ENCODE data around the gene SUMF1.

The SUMF1 gene

GRCh38 chr3:4362523-4362922 is 104.5 kb downstream of the SUMF1 start:
- no peak for DNase-seq
- H2BK15ac ChIP-seq (ENCODE audit: low read depth, poor library complexity, severe bottlenecking), result no peak overlapping the region
- H3K9me3 ChIP-seq (ENCODE audit: control insufficient read depth, low read length), result no peaks in the 10 kb centered on the region
- no peak overlapping the region for H2AK5ac ChIP-seq (ENCODE audit: low read length, severe bottlenecking)
- H3K18ac ChIP-seq (ENCODE audit: low read depth in 1 of 2, low read length in 2 of 2), result no peak overlapping the region
- H3K9ac ChIP-seq (ENCODE audit: low read length), result no peak overlapping the region
- no peaks in the 10 kb centered on the region for H3K27me3 ChIP-seq (ENCODE audit: control insufficient read depth in 1 of 2, insufficient read depth in 1 of 2, low read length in 2 of 2)
- H3K27ac ChIP-seq (ENCODE audit: low read length, poor library complexity, severe bottlenecking), result no peak overlapping the region
- H2BK120ac ChIP-seq (ENCODE audit: low read depth, low read length), result no peak overlapping the region
- no peak overlapping the region for H3K4me2 ChIP-seq (ENCODE audit: low read length, poor library complexity, severe bottlenecking)
- H3K14ac ChIP-seq (ENCODE audit: low read length in 2 of 2), result no peak overlapping the region
- H2AFZ ChIP-seq (ENCODE audit: low read depth, low read length), result no peak overlapping the region
- no peaks in the 10 kb centered on the region for H3K4me1 ChIP-seq (ENCODE audit: control insufficient read depth, insufficient read depth, low read depth, low read length)
- no peak overlapping the region for H4K8ac ChIP-seq (ENCODE audit: low read length)
- H2BK5ac ChIP-seq (ENCODE audit: low read depth, low read length, poor library complexity, severe bottlenecking), result no peak overlapping the region
- H3K4me3 ChIP-seq (ENCODE audit: insufficient read depth in 1 of 2, low read depth in 1 of 2, low read length in 2 of 2), result no peak overlapping the region
- peaks cover 5 to 11% of the 10 kb centered on the region in 2 experiments for H3K36me3 ChIP-seq (ENCODE audit: control insufficient read depth in 1 of 2, insufficient read depth in 2 of 2, low read depth in 1 of 2, low read length in 2 of 2)
- no peak overlapping the region for H3K23ac ChIP-seq (ENCODE audit: low read length in 2 of 2)
- no peak overlapping the region for H3K4ac ChIP-seq (ENCODE audit: low read depth in 1 of 2, low read length in 2 of 2)
- no peaks in the 10 kb centered on the region for H3K79me1 ChIP-seq (replicated peaks; ENCODE audit: low read length, poor library complexity, severe bottlenecking)
- WGBS, result 90% methylated on average over 2 of the region's 2 CpGs
- H2BK12ac ChIP-seq (ENCODE audit: low read length in 2 of 2), result no peak overlapping the region
- no peak overlapping the region for H4K91ac ChIP-seq (ENCODE audit: low read length)

GRCh38 chr3:4360817-4361216 is 106.3 kb downstream of the SUMF1 start:
- H3K9ac ChIP-seq (ENCODE audit: low read length), result no peak overlapping the region
- no peak overlapping the region for H2AFZ ChIP-seq (ENCODE audit: low read depth, low read length)
- no peak overlapping the region for H3K27ac ChIP-seq (ENCODE audit: low read length, poor library complexity, severe bottlenecking)
- H4K8ac ChIP-seq (ENCODE audit: low read length), result no peak overlapping the region
- H3K27me3 ChIP-seq (ENCODE audit: control insufficient read depth in 1 of 2, insufficient read depth in 1 of 2, low read length in 2 of 2), result no peaks in the 10 kb centered on the region
- DNase-seq, result no peak
- no peaks in the 10 kb centered on the region for H3K79me1 ChIP-seq (replicated peaks; ENCODE audit: low read length, poor library complexity, severe bottlenecking)
- no peak overlapping the region for H4K91ac ChIP-seq (ENCODE audit: low read length)
- H3K4me3 ChIP-seq (ENCODE audit: insufficient read depth in 1 of 2, low read depth in 1 of 2, low read length in 2 of 2), result no peak overlapping the region
- H3K4me1 ChIP-seq (ENCODE audit: control insufficient read depth, insufficient read depth, low read depth, low read length), result peaks cover 4% of the 10 kb centered on the region
- no peak overlapping the region for H3K4ac ChIP-seq (ENCODE audit: low read depth in 1 of 2, low read length in 2 of 2)
- H2BK5ac ChIP-seq (ENCODE audit: low read depth, low read length, poor library complexity, severe bottlenecking), result no peak overlapping the region
- no peak overlapping the region for H2AK5ac ChIP-seq (ENCODE audit: low read length, severe bottlenecking)
- 97% methylated on average over 6 of the region's 6 CpGs for WGBS
- H3K9me3 ChIP-seq (ENCODE audit: control insufficient read depth, low read length), result no peaks in the 10 kb centered on the region
- no peak overlapping the region for H3K23ac ChIP-seq (ENCODE audit: low read length in 2 of 2)
- H3K4me2 ChIP-seq (ENCODE audit: low read length, poor library complexity, severe bottlenecking), result no peak overlapping the region
- H3K36me3 ChIP-seq (ENCODE audit: control insufficient read depth in 1 of 2, insufficient read depth in 2 of 2, low read depth in 1 of 2, low read length in 2 of 2), result peaks cover 5 to 11% of the 10 kb centered on the region in 2 experiments
- H3K18ac ChIP-seq (ENCODE audit: low read depth in 1 of 2, low read length in 2 of 2), result no peak overlapping the region
- H2BK15ac ChIP-seq (ENCODE audit: low read depth, poor library complexity, severe bottlenecking), result no peak overlapping the region
- H2BK12ac ChIP-seq (ENCODE audit: low read length in 2 of 2), result no peak overlapping the region
- no peak overlapping the region for H3K14ac ChIP-seq (ENCODE audit: low read length in 2 of 2)
- no peak overlapping the region for H2BK120ac ChIP-seq (ENCODE audit: low read depth, low read length)

- Histone ChIP-seq H3K14ac (ENCODE audit: low read length in 2 of 2) (no peak overlapping the region), H3K23ac (ENCODE audit: low read length in 2 of 2) (no peak overlapping the region), H3K36me3 (ENCODE audit: control insufficient read depth in 1 of 2, insufficient read depth in 2 of 2, low read depth in 1 of 2, low read length in 2 of 2) (peaks cover 5 to 11% of the 10 kb centered on the region in 2 experiments), H3K79me1 (replicated peaks; ENCODE audit: low read length, poor library complexity, severe bottlenecking) (no peaks in the 10 kb centered on the region), H3K4me3 (ENCODE audit: insufficient read depth in 1 of 2, low read depth in 1 of 2, low read length in 2 of 2) (no peak overlapping the region), H2AK5ac (ENCODE audit: low read length, severe bottlenecking) (no peak overlapping the region), H2BK15ac (ENCODE audit: low read depth, poor library complexity, severe bottlenecking) (no peak overlapping the region), H3K4ac (ENCODE audit: low read depth in 1 of 2, low read length in 2 of 2) (no peak overlapping the region), H4K91ac (ENCODE audit: low read length) (no peak overlapping the region), H2AFZ (ENCODE audit: low read depth, low read length) (no peak overlapping the region), H3K9ac (ENCODE audit: low read length) (no peak overlapping the region), H2BK120ac (ENCODE audit: low read depth, low read length) (no peak overlapping the region), H4K8ac (ENCODE audit: low read length) (no peak overlapping the region), H2BK12ac (ENCODE audit: low read length in 2 of 2) (no peak overlapping the region), H3K18ac (ENCODE audit: low read depth in 1 of 2, low read length in 2 of 2) (peak overlapping the region in 1 of 2 experiments; percentile 3), H3K4me2 (ENCODE audit: low read length, poor library complexity, severe bottlenecking) (no peak overlapping the region), H3K27me3 (ENCODE audit: control insufficient read depth in 1 of 2, insufficient read depth in 1 of 2, low read length in 2 of 2) (no peaks in the 10 kb centered on the region), H3K9me3 (ENCODE audit: control insufficient read depth, low read length) (no peaks in the 10 kb centered on the region), H3K27ac (ENCODE audit: low read length, poor library complexity, severe bottlenecking) (no peak overlapping the region), H3K4me1 (ENCODE audit: control insufficient read depth, insufficient read depth, low read depth, low read length) (peaks cover 5% of the 10 kb centered on the region), H2BK5ac (ENCODE audit: low read depth, low read length, poor library complexity, severe bottlenecking) (no peak overlapping the region)
- 97% methylated on average over 10 of the region's 12 CpGs for WGBS
- DNase-seq, result no peak
These were observed 107.1 kb downstream of the SUMF1 start for GRCh38 chr3:4359805-4360502.

GRCh38 chr3:4358273-4358672 is 108.8 kb downstream of the SUMF1 start:
- no peak overlapping the region for H3K9ac ChIP-seq (ENCODE audit: low read length)
- no peak overlapping the region for H2BK5ac ChIP-seq (ENCODE audit: low read depth, low read length, poor library complexity, severe bottlenecking)
- no peaks in the 10 kb centered on the region for H3K27me3 ChIP-seq (ENCODE audit: control insufficient read depth in 1 of 2, insufficient read depth in 1 of 2, low read length in 2 of 2)
- H3K79me1 ChIP-seq (replicated peaks; ENCODE audit: low read length, poor library complexity, severe bottlenecking), result no peaks in the 10 kb centered on the region
- H2BK15ac ChIP-seq (ENCODE audit: low read depth, poor library complexity, severe bottlenecking), result no peak overlapping the region
- H3K14ac ChIP-seq (ENCODE audit: low read length in 2 of 2), result no peak overlapping the region
- H3K4me3 ChIP-seq (ENCODE audit: insufficient read depth in 1 of 2, low read depth in 1 of 2, low read length in 2 of 2), result no peak overlapping the region
- peaks cover 5% of the 10 kb centered on the region for H3K4me1 ChIP-seq (ENCODE audit: control insufficient read depth, insufficient read depth, low read depth, low read length)
- no peak overlapping the region for H3K27ac ChIP-seq (ENCODE audit: low read length, poor library complexity, severe bottlenecking)
- no peaks in the 10 kb centered on the region for H3K9me3 ChIP-seq (ENCODE audit: control insufficient read depth, low read length)
- H3K23ac ChIP-seq (ENCODE audit: low read length in 2 of 2), result no peak overlapping the region
- DNase-seq, result peak; percentile 27
- H2AFZ ChIP-seq (ENCODE audit: low read depth, low read length), result no peak overlapping the region
- no peak overlapping the region for H3K4ac ChIP-seq (ENCODE audit: low read depth in 1 of 2, low read length in 2 of 2)
- H2BK12ac ChIP-seq (ENCODE audit: low read length in 2 of 2), result no peak overlapping the region
- H4K8ac ChIP-seq (ENCODE audit: low read length), result no peak overlapping the region
- WGBS, result 77% methylated on average over 4 of the region's 4 CpGs
- H3K4me2 ChIP-seq (ENCODE audit: low read length, poor library complexity, severe bottlenecking), result no peak overlapping the region
- no peak overlapping the region for H3K18ac ChIP-seq (ENCODE audit: low read depth in 1 of 2, low read length in 2 of 2)
- no peak overlapping the region for H2AK5ac ChIP-seq (ENCODE audit: low read length, severe bottlenecking)
- H4K91ac ChIP-seq (ENCODE audit: low read length), result no peak overlapping the region
- peaks cover 5 to 11% of the 10 kb centered on the region in 2 experiments for H3K36me3 ChIP-seq (ENCODE audit: control insufficient read depth in 1 of 2, insufficient read depth in 2 of 2, low read depth in 1 of 2, low read length in 2 of 2)
- no peak overlapping the region for H2BK120ac ChIP-seq (ENCODE audit: low read depth, low read length)
